ENCODE measurements around the gene LTBP1.

The LTBP1 gene

DNA sequence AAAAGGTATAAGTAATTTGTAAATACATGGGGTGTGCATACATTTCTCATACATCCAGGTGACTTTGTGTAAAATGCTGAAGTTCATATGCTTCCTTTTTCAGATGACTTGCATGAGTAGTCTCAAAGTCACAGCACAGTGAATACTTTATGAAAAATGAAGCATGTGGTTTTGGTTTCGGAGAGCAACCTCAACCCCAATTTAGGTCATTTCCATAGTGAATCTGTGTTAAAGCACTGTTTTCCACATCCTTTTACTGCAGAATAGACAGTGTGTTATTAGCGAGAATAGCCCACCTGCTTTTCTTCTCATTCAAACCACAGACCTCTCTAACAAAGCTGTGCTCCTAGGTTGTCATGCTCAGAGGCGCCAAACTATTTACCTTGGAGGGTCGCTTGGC is 325.2 kb downstream of the LTBP1 start:
- H3K9ac ChIP-seq (ENCODE audit: low read length) = no peak overlapping the region
- no peaks in the 10 kb centered on the region for H3K36me3 ChIP-seq (ENCODE audit: control insufficient read depth, low read depth, low read length)
- no peaks in the 10 kb centered on the region for H3K27me3 ChIP-seq (ENCODE audit: control insufficient read depth, insufficient read depth, low read length)
- H3K9me3 ChIP-seq (ENCODE audit: control insufficient read depth, low read depth, low read length) = no peaks in the 10 kb centered on the region
- H3K4me3 ChIP-seq (ENCODE audit: low read length) = no peak overlapping the region
- no peaks in the 10 kb centered on the region for H3K4me1 ChIP-seq (ENCODE audit: control insufficient read depth, low read depth, low read length)
- no peak overlapping the region for H3K27ac ChIP-seq (ENCODE audit: low read length)

GRCh38 chr2:33273479-33273878 is 326.7 kb downstream of the LTBP1 start:
- no peak overlapping the region for H3K9ac ChIP-seq (ENCODE audit: low read length)
- no peaks in the 10 kb centered on the region for H3K9me3 ChIP-seq (ENCODE audit: control insufficient read depth, low read depth, low read length)
- H3K4me1 ChIP-seq (ENCODE audit: control insufficient read depth, low read depth, low read length) = no peaks in the 10 kb centered on the region
- H3K4me3 ChIP-seq (ENCODE audit: low read length) = no peak overlapping the region
- no peaks in the 10 kb centered on the region for H3K36me3 ChIP-seq (ENCODE audit: control insufficient read depth, low read depth, low read length)
- no peaks in the 10 kb centered on the region for H3K27me3 ChIP-seq (ENCODE audit: control insufficient read depth, insufficient read depth, low read length)
- no peak overlapping the region for H3K27ac ChIP-seq (ENCODE audit: low read length)

GRCh38 chr2:33274524-33274923 is 327.8 kb downstream of the LTBP1 start:
- Histone ChIP-seq H3K27ac (ENCODE audit: low read length) (no peak overlapping the region), H3K36me3 (ENCODE audit: control insufficient read depth, low read depth, low read length) (no peaks in the 10 kb centered on the region), H3K4me1 (ENCODE audit: control insufficient read depth, low read depth, low read length) (no peaks in the 10 kb centered on the region), H3K27me3 (ENCODE audit: control insufficient read depth, insufficient read depth, low read length) (no peaks in the 10 kb centered on the region), H3K9ac (ENCODE audit: low read length) (no peak overlapping the region), H3K9me3 (ENCODE audit: control insufficient read depth, low read depth, low read length) (no peaks in the 10 kb centered on the region), H3K4me3 (ENCODE audit: low read length) (no peak overlapping the region)

DNA sequence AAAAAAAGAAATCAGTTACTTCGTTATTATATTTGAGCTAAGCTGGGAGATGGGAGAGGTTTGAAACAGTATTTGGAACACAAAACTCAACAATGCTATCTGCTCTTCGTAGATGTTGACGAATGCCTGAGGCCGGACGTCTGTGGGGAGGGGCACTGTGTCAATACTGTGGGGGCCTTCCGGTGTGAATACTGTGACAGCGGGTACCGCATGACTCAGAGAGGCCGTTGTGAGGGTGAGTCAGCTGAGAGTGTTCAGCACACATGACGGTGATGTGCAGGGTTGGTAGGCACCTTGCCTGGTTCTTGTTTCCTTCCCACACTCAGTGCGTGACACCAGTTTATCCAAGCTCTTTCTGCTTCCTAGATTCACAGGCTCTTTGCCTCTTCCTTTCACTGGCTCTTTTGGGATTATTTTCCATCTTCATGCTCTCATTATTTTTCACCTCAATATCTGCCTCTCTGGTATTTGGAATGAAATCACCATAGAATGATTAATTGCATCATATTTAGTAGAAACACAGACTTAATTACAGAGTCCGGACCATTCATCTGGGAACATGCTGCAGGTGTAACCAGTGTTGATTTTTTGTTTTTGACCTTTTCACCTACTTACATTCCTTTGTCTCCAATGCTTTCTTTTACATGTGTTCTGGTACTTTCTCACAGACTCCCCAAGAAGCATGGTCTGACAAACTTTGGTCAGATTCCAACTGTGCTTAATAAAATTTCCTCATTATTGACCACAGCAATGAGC is 329.1 kb downstream of the LTBP1 start:
- Histone ChIP-seq H3K9me3 (ENCODE audit: control insufficient read depth, low read depth, low read length) (no peaks in the 10 kb centered on the region), H3K36me3 (ENCODE audit: control insufficient read depth, low read depth, low read length) (no peaks in the 10 kb centered on the region), H3K4me3 (ENCODE audit: low read length) (no peak overlapping the region), H3K27ac (ENCODE audit: low read length) (no peak overlapping the region), H3K9ac (ENCODE audit: low read length) (no peak overlapping the region), H3K4me1 (ENCODE audit: control insufficient read depth, low read depth, low read length) (no peaks in the 10 kb centered on the region), H3K27me3 (ENCODE audit: control insufficient read depth, insufficient read depth, low read length) (no peaks in the 10 kb centered on the region)

GRCh38 chr2:33277002-33277426 is 330.3 kb downstream of the LTBP1 start:
- Histone ChIP-seq H3K9ac (ENCODE audit: low read length) (no peak overlapping the region), H3K4me3 (ENCODE audit: low read length) (no peak overlapping the region), H3K9me3 (ENCODE audit: control insufficient read depth, low read depth, low read length) (no peaks in the 10 kb centered on the region), H3K4me1 (ENCODE audit: control insufficient read depth, low read depth, low read length) (no peaks in the 10 kb centered on the region), H3K27me3 (ENCODE audit: control insufficient read depth, insufficient read depth, low read length) (no peaks in the 10 kb centered on the region), H3K27ac (ENCODE audit: low read length) (no peak overlapping the region), H3K36me3 (ENCODE audit: control insufficient read depth, low read depth, low read length) (no peaks in the 10 kb centered on the region)

GRCh38 chr2:33278245-33278943 is 331.6 kb downstream of the LTBP1 start:
- no peaks in the 10 kb centered on the region for H3K36me3 ChIP-seq (ENCODE audit: control insufficient read depth, low read depth, low read length)
- H3K4me1 ChIP-seq (ENCODE audit: control insufficient read depth, low read depth, low read length) = no peaks in the 10 kb centered on the region
- H3K9ac ChIP-seq (ENCODE audit: low read length) = no peak overlapping the region
- no peaks in the 10 kb centered on the region for H3K9me3 ChIP-seq (ENCODE audit: control insufficient read depth, low read depth, low read length)
- H3K4me3 ChIP-seq (ENCODE audit: low read length) = no peak overlapping the region
- H3K27ac ChIP-seq (ENCODE audit: low read length) = no peak overlapping the region
- no peaks in the 10 kb centered on the region for H3K27me3 ChIP-seq (ENCODE audit: control insufficient read depth, insufficient read depth, low read length)

DNA sequence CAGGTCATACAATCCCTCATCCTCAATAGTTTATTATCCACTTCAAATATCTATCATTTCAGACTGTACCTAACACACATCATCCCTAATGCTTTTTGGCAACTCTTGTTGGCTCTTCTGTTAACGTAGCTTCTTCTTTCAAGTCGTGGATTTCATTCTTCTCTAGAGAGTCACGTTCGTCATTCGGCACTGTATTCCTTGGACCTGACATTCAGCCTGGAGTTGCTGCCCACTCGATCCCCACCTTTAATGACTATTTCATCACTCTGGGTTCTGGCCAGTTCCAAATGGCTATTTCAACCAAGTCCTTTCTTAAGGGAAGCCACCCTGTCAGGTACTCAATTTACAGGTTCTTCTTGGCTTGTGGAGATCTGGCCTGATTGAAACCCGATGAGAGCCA is 337.5 kb downstream of the LTBP1 start:
- Histone ChIP-seq H3K4me1 (ENCODE audit: control insufficient read depth, low read depth, low read length) (no peaks in the 10 kb centered on the region), H3K4me3 (ENCODE audit: low read length) (no peak overlapping the region), H3K27ac (ENCODE audit: low read length) (no peak overlapping the region), H3K36me3 (ENCODE audit: control insufficient read depth, low read depth, low read length) (no peaks in the 10 kb centered on the region), H3K27me3 (ENCODE audit: control insufficient read depth, insufficient read depth, low read length) (no peaks in the 10 kb centered on the region), H3K9me3 (ENCODE audit: control insufficient read depth, low read depth, low read length) (no peaks in the 10 kb centered on the region), H3K9ac (ENCODE audit: low read length) (no peak overlapping the region)

GRCh38 chr2:33287507-33288005 is 340.8 kb downstream of the LTBP1 start:
- no peaks in the 10 kb centered on the region for H3K9me3 ChIP-seq (ENCODE audit: control insufficient read depth, low read depth, low read length)
- no peaks in the 10 kb centered on the region for H3K27me3 ChIP-seq (ENCODE audit: control insufficient read depth, insufficient read depth, low read length)
- no peak overlapping the region for H3K9ac ChIP-seq (ENCODE audit: low read length)
- H3K36me3 ChIP-seq (ENCODE audit: control insufficient read depth, low read depth, low read length) = no peaks in the 10 kb centered on the region
- no peaks in the 10 kb centered on the region for H3K4me1 ChIP-seq (ENCODE audit: control insufficient read depth, low read depth, low read length)
- H3K4me3 ChIP-seq (ENCODE audit: low read length) = no peak overlapping the region
- H3K27ac ChIP-seq (ENCODE audit: low read length) = no peak overlapping the region

DNA sequence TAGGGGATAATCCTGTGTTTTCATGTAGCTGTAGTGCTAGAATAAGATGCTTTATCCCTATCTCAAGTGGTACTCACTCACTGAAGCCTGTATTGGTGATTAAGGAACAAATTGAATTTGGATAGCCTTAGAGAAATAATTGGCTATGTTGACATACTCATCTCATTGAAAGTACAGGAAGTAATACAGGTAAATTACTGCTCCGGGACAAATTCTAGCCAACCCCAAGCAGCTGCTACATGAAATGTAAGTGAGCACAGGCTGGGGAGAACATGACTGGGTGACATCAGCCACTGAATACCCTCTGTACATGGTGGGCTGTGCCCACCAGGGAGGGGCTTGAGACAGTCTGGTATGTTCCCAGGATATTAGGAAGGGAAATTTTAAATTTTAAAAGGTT is 341.3 kb downstream of the LTBP1 start:
- Histone ChIP-seq H3K36me3 (ENCODE audit: control insufficient read depth, low read depth, low read length) (no peaks in the 10 kb centered on the region), H3K27ac (ENCODE audit: low read length) (no peak overlapping the region), H3K9me3 (ENCODE audit: control insufficient read depth, low read depth, low read length) (no peaks in the 10 kb centered on the region), H3K4me1 (ENCODE audit: control insufficient read depth, low read depth, low read length) (peaks cover 1% of the 10 kb centered on the region), H3K27me3 (ENCODE audit: control insufficient read depth, insufficient read depth, low read length) (no peaks in the 10 kb centered on the region), H3K9ac (ENCODE audit: low read length) (no peak overlapping the region), H3K4me3 (ENCODE audit: low read length) (no peak overlapping the region)

GRCh38 chr2:33289961-33290360 is 343.2 kb downstream of the LTBP1 start:
- H3K9ac ChIP-seq (ENCODE audit: low read length) = no peak overlapping the region

DNA sequence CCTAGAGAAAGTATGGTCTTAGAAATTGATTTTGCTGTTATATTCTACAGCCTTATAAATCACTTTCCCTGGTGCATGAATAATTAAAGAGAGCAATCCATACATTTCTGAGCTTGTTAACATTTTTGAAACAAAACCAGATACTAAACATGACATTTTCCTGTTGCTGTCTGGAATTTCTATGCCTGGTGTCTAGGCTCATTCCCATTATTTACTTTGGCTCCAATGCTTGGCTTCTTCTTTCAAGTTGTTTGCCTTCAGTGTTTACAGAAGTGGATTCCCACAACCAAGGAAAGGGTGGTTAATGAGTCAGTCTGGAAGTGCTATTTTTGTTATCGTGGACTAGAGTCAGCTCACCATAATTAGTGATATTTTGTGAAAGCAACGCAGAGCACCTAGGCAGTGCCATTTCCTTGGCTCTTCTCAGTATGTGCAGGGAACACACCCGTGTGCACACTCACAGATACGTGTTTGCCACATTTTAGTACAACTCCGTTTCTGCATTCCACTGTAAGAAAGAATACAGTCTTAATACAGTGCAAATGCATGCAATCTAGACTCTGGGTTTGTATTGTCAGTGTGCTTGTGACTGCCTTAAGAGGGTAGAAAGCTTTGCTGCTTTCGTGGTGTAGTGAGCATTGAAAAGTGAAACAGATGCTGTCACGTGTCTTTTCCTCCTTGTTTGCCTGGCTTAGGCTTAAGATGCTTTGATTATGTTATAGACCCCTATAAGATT is 344.7 kb downstream of the LTBP1 start:
- Histone ChIP-seq H3K36me3 (ENCODE audit: control insufficient read depth, low read depth, low read length) (no peaks in the 10 kb centered on the region), H3K9ac (ENCODE audit: low read length) (no peak overlapping the region), H3K27ac (ENCODE audit: low read length) (no peak overlapping the region), H3K4me1 (ENCODE audit: control insufficient read depth, low read depth, low read length) (peaks cover 6% of the 10 kb centered on the region), H3K4me3 (ENCODE audit: low read length) (no peak overlapping the region), H3K9me3 (ENCODE audit: control insufficient read depth, low read depth, low read length) (no peaks in the 10 kb centered on the region), H3K27me3 (ENCODE audit: control insufficient read depth, insufficient read depth, low read length) (no peaks in the 10 kb centered on the region)

More at GRCh38 chr2:33289961-33290360, 343.2 kb downstream of the LTBP1 start:
- Histone ChIP-seq H3K4me3 (ENCODE audit: low read length) (no peak overlapping the region), H3K36me3 (ENCODE audit: control insufficient read depth, low read depth, low read length) (no peaks in the 10 kb centered on the region), H3K27me3 (ENCODE audit: control insufficient read depth, insufficient read depth, low read length) (no peaks in the 10 kb centered on the region), H3K9me3 (ENCODE audit: control insufficient read depth, low read depth, low read length) (no peaks in the 10 kb centered on the region), H3K4me1 (ENCODE audit: control insufficient read depth, low read depth, low read length) (peaks cover 6% of the 10 kb centered on the region), H3K27ac (ENCODE audit: low read length) (no peak overlapping the region)
